IPS-NIHi11 (cell line): Measurements from ENCODE around the gene SMAD1.
"Not testable (repeated sequence)": the region's sequence is repeated elsewhere in the genome, so short reads cannot be mapped to it uniquely, and the experiment has no call there.

Experiments
- DNase-seq: peaks from one replicate; pipeline ENCODE4 v3.0.0; 2012; ENCODE audit warnings: mixed read lengths, low spot score

The SMAD1 gene

DNA sequence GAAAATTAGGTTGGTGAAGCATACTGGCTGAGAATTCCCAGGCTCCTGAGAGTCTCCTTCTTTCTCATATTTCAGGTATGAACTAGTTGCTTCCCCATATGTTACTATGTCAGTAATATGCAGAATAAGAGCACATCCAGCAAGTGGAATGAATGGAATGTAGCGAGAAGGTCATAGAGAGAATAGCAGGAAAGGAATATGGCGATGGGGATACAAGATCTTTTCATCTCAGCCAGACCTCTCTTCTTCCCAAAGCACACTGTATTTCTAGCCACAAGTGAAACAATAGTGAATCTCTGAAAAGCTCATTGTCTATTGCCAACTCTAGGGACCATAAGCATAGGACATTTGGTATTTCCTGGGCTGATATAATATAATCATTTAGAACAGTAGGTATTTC lies 82.9 kb downstream of the SMAD1 start:
- no peak for DNase-seq

GRCh38 chr4:145565328-145565727 lies 83.7 kb downstream of the SMAD1 start:
- no peak for DNase-seq

DNA sequence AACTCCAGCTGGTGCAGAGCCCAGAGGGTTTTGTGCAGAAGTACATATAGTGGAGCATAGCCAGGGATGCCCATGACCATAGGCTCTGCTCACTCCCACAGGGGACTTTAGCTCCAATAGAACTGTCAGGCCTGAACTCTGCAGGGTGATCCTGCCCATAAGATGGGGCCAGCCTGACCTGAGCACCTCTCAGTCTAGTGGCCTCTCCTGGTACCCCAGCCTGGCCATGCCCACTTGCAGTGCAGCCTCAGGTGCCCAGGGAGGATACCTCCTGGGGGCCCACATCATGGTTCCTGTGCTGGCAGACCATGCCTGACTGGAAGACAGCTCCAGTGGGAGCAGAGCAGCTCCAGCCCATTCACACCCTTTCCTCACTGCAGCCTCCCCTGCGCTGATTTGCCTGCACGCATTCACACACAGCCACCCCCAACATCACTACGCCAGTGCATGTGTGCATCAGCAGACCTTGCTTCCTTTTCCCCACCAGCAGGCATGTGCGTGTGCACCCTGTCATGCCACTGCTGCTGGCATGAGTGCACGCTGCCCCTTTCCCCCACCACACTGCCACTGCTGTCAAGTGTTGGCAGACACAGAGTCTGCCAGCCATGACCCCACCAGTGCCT lies 84.5 kb downstream of the SMAD1 start:
- no peak for DNase-seq

GRCh38 chr4:145566768-145567167 lies 85.1 kb downstream of the SMAD1 start:
- DNase-seq: no peak

GRCh38 chr4:145567516-145567915 lies 85.9 kb downstream of the SMAD1 start:
- DNase-seq: no peak

GRCh38 chr4:145574546-145574945 lies 92.9 kb downstream of the SMAD1 start:
- DNase-seq: not testable (repeated sequence)

DNA sequence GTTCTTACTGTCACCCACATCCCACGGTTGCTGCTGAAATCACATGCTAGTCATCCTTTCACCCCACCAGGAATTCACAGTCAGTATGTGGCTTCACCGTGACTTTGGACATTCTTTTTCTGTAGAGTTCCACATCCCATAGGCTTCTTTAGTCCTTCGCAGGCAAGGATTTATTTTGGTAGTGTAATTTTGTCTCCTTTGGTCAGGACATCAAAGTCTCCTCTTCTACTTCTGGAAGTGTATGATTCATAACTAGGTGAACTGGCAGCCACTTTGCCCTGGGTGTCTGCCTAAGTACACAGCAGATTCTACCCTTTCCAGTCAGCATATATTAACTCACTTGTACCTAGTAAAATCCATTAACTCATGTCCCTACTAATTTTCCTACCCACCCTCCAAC lies 99.3 kb downstream of the SMAD1 start:
- DNase-seq: no peak

- DNase-seq: no peak
Measured at GRCh38 chr4:145583191-145584055, 101.8 kb downstream of the SMAD1 start.

DNA sequence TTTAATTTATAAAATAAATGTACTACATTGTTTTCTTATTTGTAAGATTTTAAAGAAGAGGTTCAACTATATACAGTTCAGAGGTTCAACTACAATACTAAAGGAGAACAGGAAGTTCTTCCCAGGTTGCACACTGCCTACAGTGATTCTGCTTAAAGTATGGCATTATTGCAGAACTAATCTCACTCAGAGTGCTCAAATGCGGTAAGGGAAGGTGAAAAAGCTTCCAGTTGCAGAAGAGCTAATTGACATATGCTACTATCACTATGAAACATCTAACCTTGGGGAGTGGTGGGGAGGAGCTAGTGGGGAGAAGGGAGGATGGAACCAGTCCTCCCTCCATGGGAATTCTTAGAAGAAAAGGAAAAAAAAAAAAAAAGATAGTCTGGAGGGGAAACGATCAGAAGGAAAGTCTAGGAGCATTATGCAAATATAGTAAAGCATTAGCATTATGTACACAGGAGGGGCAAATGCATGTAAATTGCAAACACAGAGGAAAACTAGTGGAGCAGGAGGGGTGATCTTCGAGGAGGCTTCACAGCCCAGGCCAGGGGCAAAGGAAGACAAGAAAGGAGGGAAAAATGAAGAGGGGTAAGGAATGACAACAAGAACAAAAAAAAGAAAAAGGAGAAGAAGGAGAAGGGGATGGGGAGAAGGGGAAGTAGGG lies 105.6 kb downstream of the SMAD1 start:
- no peak for DNase-seq

DNA sequence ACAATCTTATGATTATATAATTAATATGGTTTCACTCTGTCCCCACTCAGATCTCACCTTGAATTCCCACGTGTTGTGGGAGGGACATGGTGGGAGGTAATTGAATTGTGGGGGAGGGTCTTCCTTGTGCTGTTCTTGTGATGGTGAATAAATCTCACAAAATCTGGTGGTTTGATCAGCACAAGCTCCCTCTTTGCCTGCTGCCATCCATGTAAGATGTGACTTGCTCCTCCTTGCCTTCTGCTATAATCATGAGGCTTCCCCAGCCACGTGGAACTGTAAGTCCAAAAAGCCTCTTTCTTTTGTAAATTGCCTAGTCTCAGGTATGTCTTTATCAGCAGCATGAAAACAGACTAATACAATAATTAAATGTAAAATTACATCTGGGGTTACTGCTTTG lies 107.7 kb downstream of the SMAD1 start:
- DNase-seq: not testable (repeated sequence)

DNA sequence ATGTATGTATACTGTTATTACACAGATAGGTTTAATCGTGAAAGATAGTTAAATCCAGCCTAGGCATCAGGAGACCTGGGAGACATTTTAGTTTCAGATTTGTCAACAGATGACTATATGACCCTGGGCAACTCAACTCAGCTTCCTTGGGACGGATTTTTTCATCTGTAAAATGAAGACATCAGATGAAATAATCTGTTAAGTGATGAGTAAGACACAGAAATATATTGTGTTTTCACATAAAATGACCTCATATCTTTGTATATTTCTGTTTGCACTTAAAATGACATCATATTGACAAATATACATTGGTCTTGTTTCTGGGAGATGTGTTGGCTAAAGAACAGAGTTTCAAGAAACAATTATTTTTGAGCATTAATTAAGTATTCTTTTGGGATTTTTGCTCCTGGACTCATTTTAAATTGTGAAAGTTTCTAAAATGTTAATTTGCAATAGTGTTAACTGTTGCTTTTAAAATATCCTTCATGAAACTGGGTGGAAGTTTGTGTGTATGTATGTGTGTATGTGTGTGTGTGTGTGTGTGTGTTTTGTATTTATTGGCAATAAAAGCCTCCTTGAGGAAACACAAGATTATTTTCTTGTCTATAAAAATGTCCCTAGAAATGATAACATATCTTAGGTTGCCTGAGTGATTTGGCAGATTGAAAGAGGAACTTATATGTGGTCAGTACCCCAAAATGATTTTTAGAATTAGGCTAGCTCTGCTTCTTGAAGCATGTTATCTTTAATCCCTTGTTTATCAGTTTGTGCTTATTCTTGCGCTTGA lies 108.5 kb downstream of the SMAD1 start:
- no peak for DNase-seq

- no peak for DNase-seq
Measured at GRCh38 chr4:145602129-145602760, 120.6 kb downstream of the SMAD1 start.

- no peak for DNase-seq
Measured at GRCh38 chr4:145605941-145606340, 124.3 kb downstream of the SMAD1 start.
